ENCODE measurements around the gene CEP89. TPM values are rescaled to one million over a fixed set of nuclear protein-coding genes. Genes with fewer than 3 reads are reported as not detected.

Gene CEP89
- total RNA-seq, 1 experiment from 2014 or later: 39.9 TPM

GRCh38 chr19:32896516-32897214, 75.1 kb downstream of the CEP89 start:
- H3K36me3 ChIP-seq (ENCODE audit: control insufficient read depth, insufficient read depth, low read length): no peaks in the 10 kb centered on the region
- H3K4me1 ChIP-seq (ENCODE audit: control insufficient read depth, insufficient read depth, low read length): no peaks in the 10 kb centered on the region
- intact Hi-C loops (cut with micrococcal nuclease; ENCODE audit: unreplicated experiment) (no loop called here), in situ Hi-C loops (cut with HindIII; ENCODE audit: low pct_unique_long_range_greater_than_20kb, low sequenced_read_pairs) (no loop called here)
- no peak for DNase-seq (ENCODE audit: low read depth, low spot score)
- H3K9me3 ChIP-seq (ENCODE audit: control insufficient read depth, insufficient read depth, low read depth, low read length): peaks cover 3% of the 10 kb centered on the region; the same call in 1 of the 2 replicates
- H3K27ac ChIP-seq (ENCODE audit: low read length): no peak overlapping the region
- no peak overlapping the region for H3K4me3 ChIP-seq (ENCODE audit: low read depth in 2 of 2, low read length in 2 of 2)
- POLR2A ChIA-PET: no interaction called here
- no peaks in the 10 kb centered on the region for H3K27me3 ChIP-seq (ENCODE audit: control insufficient read depth, insufficient read depth, low read length)
- CTCF ChIA-PET: no interaction called here
- TF ChIP-seq TCF7L2 (IDR thresholded peaks at IDR 0.05; ENCODE audit: low read depth, low read length) (no peak), CTCF (IDR thresholded peaks at IDR 0.05) (no peak), SIN3A (IDR thresholded peaks at IDR 0.05; ENCODE audit: borderline replicate concordance, insufficient read depth, low read depth, low read length) (no peak), POLR2AphosphoS5 (IDR thresholded peaks at IDR 0.05; ENCODE audit: low read depth, low read length) (no peak), REST (IDR thresholded peaks at IDR 0.05; ENCODE audit: insufficient read depth in 1 of 2, low read depth in 2 of 2, low read length in 1 of 2) (no peak)
- no TSS peak for BruUV-seq (replicated peaks)
- no peak for ATAC-seq

GRCh38 chr19:32895384-32895783, 76.4 kb downstream of the CEP89 start:
- Histone ChIP-seq H3K4me1 (ENCODE audit: control insufficient read depth, insufficient read depth, low read length) (no peaks in the 10 kb centered on the region), H3K9me3 (ENCODE audit: control insufficient read depth, insufficient read depth, low read depth, low read length) (peaks cover 3% of the 10 kb centered on the region; the same call in 1 of the 2 replicates), H3K4me3 (ENCODE audit: low read depth in 2 of 2, low read length in 2 of 2) (no peak overlapping the region), H3K36me3 (ENCODE audit: control insufficient read depth, insufficient read depth, low read length) (no peaks in the 10 kb centered on the region), H3K27me3 (ENCODE audit: control insufficient read depth, insufficient read depth, low read length) (no peaks in the 10 kb centered on the region), H3K27ac (ENCODE audit: low read length) (no peak overlapping the region)
- ChIA-PET CTCF (interaction anchor here (0.6 kb wide), 1 partner anchor 17 kb away, joined by 3 read pairs; no protein-coding TSS in a partner anchor), POLR2A (no interaction called here)
- no peak for TF ChIP-seq SIN3A (IDR thresholded peaks at IDR 0.05; ENCODE audit: borderline replicate concordance, insufficient read depth, low read depth, low read length)
- TF ChIP-seq POLR2AphosphoS5 (IDR thresholded peaks at IDR 0.05; ENCODE audit: low read depth, low read length): no peak
- TF ChIP-seq REST (IDR thresholded peaks at IDR 0.05; ENCODE audit: insufficient read depth in 1 of 2, low read depth in 2 of 2, low read length in 1 of 2): no peak
- no peak for TF ChIP-seq TCF7L2 (IDR thresholded peaks at IDR 0.05; ENCODE audit: low read depth, low read length)
- TF ChIP-seq CTCF (IDR thresholded peaks at IDR 0.05): no peak
- DNase-seq (ENCODE audit: low read depth, low spot score): no peak
- BruUV-seq (replicated peaks): no TSS peak
- in situ Hi-C loops (cut with HindIII; ENCODE audit: low pct_unique_long_range_greater_than_20kb, low sequenced_read_pairs) (no loop called here), intact Hi-C loops (cut with micrococcal nuclease; ENCODE audit: unreplicated experiment) (no loop called here)
- no peak for ATAC-seq
